ENCODE results near the gene YIPF4.

YIPF4 gene

GRCh38 chr2:32242331-32242730 lies 35.4 kb upstream of the YIPF4 start:
- no peak for TF ChIP-seq ZFX (IDR thresholded peaks at IDR 0.05)
- no peak for TF ChIP-seq CTCF (conservative IDR thresholded peaks at IDR 0.05)
- no peak overlapping the region for H3K27ac ChIP-seq

GRCh38 chr2:32246911-32247310 lies 30.8 kb upstream of the YIPF4 start:
- no peak overlapping the region for H3K27ac ChIP-seq
- TF ChIP-seq ZFX (IDR thresholded peaks at IDR 0.05): no peak
- TF ChIP-seq CTCF (conservative IDR thresholded peaks at IDR 0.05): no peak

GRCh38 chr2:32248299-32248698 lies 29.4 kb upstream of the YIPF4 start:
- TF ChIP-seq ZFX (IDR thresholded peaks at IDR 0.05) (no peak), CTCF (conservative IDR thresholded peaks at IDR 0.05) (no peak)
- H3K27ac ChIP-seq: no peak overlapping the region

- H3K27ac ChIP-seq: no peak overlapping the region
- TF ChIP-seq CTCF (conservative IDR thresholded peaks at IDR 0.05) (no peak), ZFX (IDR thresholded peaks at IDR 0.05) (no peak)
Measured at GRCh38 chr2:32249731-32250236, 27.9 kb upstream of the YIPF4 start.

- no peak for TF ChIP-seq ZFX (IDR thresholded peaks at IDR 0.05)
- no peak for TF ChIP-seq CTCF (conservative IDR thresholded peaks at IDR 0.05)
- H3K27ac ChIP-seq: no peak overlapping the region
Measured at GRCh38 chr2:32250290-32250689, 27.4 kb upstream of the YIPF4 start.

GRCh38 chr2:32258242-32258641 lies 19.5 kb upstream of the YIPF4 start:
- H3K27ac ChIP-seq: no peak overlapping the region
- no peak for TF ChIP-seq CTCF (conservative IDR thresholded peaks at IDR 0.05)
- TF ChIP-seq ZFX (IDR thresholded peaks at IDR 0.05): no peak

GRCh38 chr2:32260376-32260775 lies 17.3 kb upstream of the YIPF4 start:
- no peak for TF ChIP-seq ZFX (IDR thresholded peaks at IDR 0.05)
- TF ChIP-seq CTCF (conservative IDR thresholded peaks at IDR 0.05): no peak
- H3K27ac ChIP-seq: no peak overlapping the region
